Stomach (tissue), 9 donors: ENCODE results near the gene RBPJ. TPM values are rescaled to one million over a fixed set of nuclear protein-coding genes. Genes with fewer than 3 reads are reported as not detected.

Source experiments
- DNase-seq, 2 donors: peaks; one replicate each; pipeline versions ENCODE4 v3.0.0 to v3.0.0-alpha.2; 2013 to 2019
- H3K27ac ChIP-seq, 5 donors: fragments of 200-600 bp in 4 of 5; sonication (generic) in 4 of 5; one replicate each; pipeline ENCODE4 v1.5.1; 2013 to 2019; ENCODE audit warnings: mild to moderate bottlenecking in 1 of 5, moderate library complexity in 1 of 5
- H3K27me3 ChIP-seq, 3 donors: fragments of 200-600 bp; sonication (generic); one replicate each; pipeline ENCODE4 v1.5.1; 2017 to 2019; ENCODE audit warnings: mixed run types in 1 of 3
- H3K36me3 ChIP-seq, 4 donors: fragments of 200-600 bp; sonication (generic); 1 replicate in 3 of 4; 2 replicates in 1 of 4; pipeline ENCODE4 v1.5.1; 2016 to 2019
- H3K4me1 ChIP-seq, 4 donors: fragments of 200-600 bp; sonication (generic); one replicate each; pipeline ENCODE4 v1.5.1; 2016 to 2019
- H3K4me3 ChIP-seq, 4 donors: fragments of 200-600 bp; sonication (generic) in 3 of 4; one replicate each; pipeline ENCODE4 v1.5.1; 2016 to 2019; ENCODE audit warnings: mild to moderate bottlenecking in 1 of 4
- H3K9me3 ChIP-seq, 4 donors: fragments of 200-600 bp; sonication (generic); one replicate each; pipeline ENCODE4 v1.5.1; 2016 to 2019
- CTCF ChIP-seq, 7 experiments: fragments of 450-650 bp in 4 of 7; fragments of 200-600 bp in 3 of 7; sonication (generic) in 3 of 7; IDR thresholded peaks; one replicate each; pipeline ENCODE4 v1.5.1; 2016 to 2019; ENCODE audit warnings: antibody characterized with exemption in 7 of 7, control low read depth in 2 of 7, mild to moderate bottlenecking in 1 of 7
- EP300 ChIP-seq: sonication (generic); formaldehyde crosslinking; IDR thresholded peaks from one replicate; pipeline ENCODE4 v1.6.1; 2017; ENCODE audit warnings: antibody characterized with exemption
- POLR2A ChIP-seq, 4 donors: fragments of 450-650 bp; IDR thresholded peaks; one replicate each; pipeline ENCODE4 v1.6.1; 2016; ENCODE audit warnings: antibody characterized with exemption in 4 of 4, control low read depth in 2 of 4, mild to moderate bottlenecking in 1 of 4, moderate library complexity in 1 of 4
- POLR2AphosphoS5 ChIP-seq, 3 donors: sonication (generic); formaldehyde crosslinking; IDR thresholded peaks; one replicate each; pipeline ENCODE4 v1.6.1; 2016; ENCODE audit warnings: antibody characterized with exemption in 3 of 3
- whole genome bisulfite sequencing, 5 donors: extraction: QIAGEN DNeasy Blood & Tissue Kit in 3 of 5; methylation state at CpG; one replicate each; pipeline versions ENCODE4 v1.1.5 to v1.1.7; 2013 to 2018; 5-methylcytosine and 5-hydroxymethylcytosine counted together
- intact Hi-C: fragments of 100-400 bp; cut with DNase I; formaldehyde crosslinking; loops from one replicate; pipeline ENCODE4 v1.15.1; 2023; ENCODE audit warnings: low total_unique reads
- polyA plus RNA-seq, 3 donors: library from polyadenylated mRNA; stranded (reverse); fragments of 200-250 nt; gene quantifications; one replicate each; pipeline ENCODE4 v1.2.3, GENCODE V29; 2013
- total RNA-seq, 5 donors: library from RNA; depleted of rRNA; stranded (reverse); fragments of >200 nt; gene quantifications; one replicate each; pipeline versions ENCODE4 v1.1.0 to v1.2.3, GENCODE V29; 2014 to 2016
- donor health status: healthy with polysubstance abuse.
- donor health status: Bipolar disorder and iron deficiency.
- donor health status: healthy.

The RBPJ gene
- total and polyA plus RNA-seq, 8 donors: 23.2 to 184 (median 45.8) TPM

GRCh38 chr4:26434030-26434639, 113.3 kb downstream of the RBPJ start:
- peak overlapping the region in 1 of 5 donors; percentile 15 for H3K27ac ChIP-seq
- peaks cover 0 to 50% (median 24%) of the 10 kb centered on the region in 4 donors for H3K4me1 ChIP-seq
- TF ChIP-seq POLR2A (IDR thresholded peaks at IDR 0.05) (no peak), POLR2AphosphoS5 (IDR thresholded peaks at IDR 0.05) (no peak), CTCF (IDR thresholded peaks at IDR 0.05) (no peak), EP300 (no peak)

GRCh38 chr4:26441102-26441501, 120.3 kb downstream of the RBPJ start:
- H3K9me3 ChIP-seq: peaks cover 0 to 10% (median 0%) of the 10 kb centered on the region in 4 donors
- H3K4me3 ChIP-seq: no peak overlapping the region
- H3K27me3 ChIP-seq: no peaks in the 10 kb centered on the region
- peak in 1 of 2 donors; percentile 58 for DNase-seq
- peaks cover 0 to 20% (median 12%) of the 10 kb centered on the region in 4 donors for H3K4me1 ChIP-seq
- intact Hi-C loops: no loop called here
- TF ChIP-seq POLR2AphosphoS5 (IDR thresholded peaks at IDR 0.05): peak in 1 of 3 donors; percentile 5
- TF ChIP-seq EP300: no peak
- 51 to 63% (median 53%) methylated on average over 7 of the region's 7 CpGs for WGBS, 5 donors
- peaks cover 0 to 16% (median 13%) of the 10 kb centered on the region in 4 donors for H3K36me3 ChIP-seq
- peak overlapping the region in 1 of 5 donors; percentile 20 for H3K27ac ChIP-seq

More at GRCh38 chr4:26434030-26434639, 113.3 kb downstream of the RBPJ start:
- Histone ChIP-seq H3K36me3 (peaks cover 8 to 44% (median 38%) of the 10 kb centered on the region in 4 donors), H3K9me3 (no peaks in the 10 kb centered on the region), H3K4me3 (no peak overlapping the region), H3K27me3 (no peaks in the 10 kb centered on the region)
- WGBS, 5 donors: 21 to 39% (median 25%) methylated on average over 2 of the region's 2 CpGs
- no peak for DNase-seq
- intact Hi-C loops: no loop called here

GRCh38 chr4:26441771-26442170, 121.0 kb downstream of the RBPJ start:
- peaks cover 0 to 12% (median 11%) of the 10 kb centered on the region in 4 donors for H3K36me3 ChIP-seq
- H3K27ac ChIP-seq: no peak overlapping the region
- intact Hi-C loops: no loop called here
- no peak for DNase-seq
- whole genome bisulfite sequencing, 5 donors: 76 to 86% (median 78%) methylated on average over 5 of the region's 5 CpGs
- TF ChIP-seq EP300 (no peak), POLR2A (IDR thresholded peaks at IDR 0.05) (no peak), CTCF (IDR thresholded peaks at IDR 0.05) (no peak), POLR2AphosphoS5 (IDR thresholded peaks at IDR 0.05) (no peak)
- H3K27me3 ChIP-seq: no peaks in the 10 kb centered on the region
- H3K9me3 ChIP-seq: peaks cover 0 to 10% (median 0%) of the 10 kb centered on the region in 4 donors
- H3K4me1 ChIP-seq: peaks cover 0 to 20% (median 12%) of the 10 kb centered on the region in 4 donors
- H3K4me3 ChIP-seq: no peak overlapping the region

- peaks cover 0 to 10% (median 0%) of the 10 kb centered on the region in 4 donors for H3K9me3 ChIP-seq
- no peak overlapping the region for H3K4me3 ChIP-seq
- no peaks in the 10 kb centered on the region for H3K36me3 ChIP-seq
- 77 to 90% (median 86%) methylated on average over 6 to 8 of the region's 8 CpGs for WGBS, 5 donors
- peaks cover 1 to 14% (median 9%) of the 10 kb centered on the region in 4 donors for H3K4me1 ChIP-seq
- no peak overlapping the region for H3K27ac ChIP-seq
- TF ChIP-seq POLR2AphosphoS5 (IDR thresholded peaks at IDR 0.05) (no peak), POLR2A (IDR thresholded peaks at IDR 0.05) (no peak), CTCF (IDR thresholded peaks at IDR 0.05) (no peak), EP300 (no peak)
- no peak for DNase-seq
- H3K27me3 ChIP-seq: no peaks in the 10 kb centered on the region
- intact Hi-C loops: no loop called here
These were observed 126.6 kb downstream of the RBPJ start for GRCh38 chr4:26447378-26447777.

GRCh38 chr4:26450418-26450817, 129.6 kb downstream of the RBPJ start:
- intact Hi-C loops: no loop called here
- WGBS, 5 donors: 64 to 75% (median 69%) methylated on average over 5 of the region's 5 CpGs
- Histone ChIP-seq H3K9me3 (peaks cover 0 to 7% (median 3%) of the 10 kb centered on the region in 4 donors), H3K4me3 (no peak overlapping the region), H3K27me3 (no peaks in the 10 kb centered on the region), H3K4me1 (peaks cover 4 to 20% (median 9%) of the 10 kb centered on the region in 4 donors), H3K27ac (no peak overlapping the region), H3K36me3 (no peaks in the 10 kb centered on the region)
- no peak for TF ChIP-seq POLR2AphosphoS5 (IDR thresholded peaks at IDR 0.05)
- TF ChIP-seq POLR2A (IDR thresholded peaks at IDR 0.05): no peak
- TF ChIP-seq EP300: no peak
- TF ChIP-seq CTCF (IDR thresholded peaks at IDR 0.05): no peak
- DNase-seq: no peak
